ENCODE results near the gene SPATA19. TPM values are rescaled to one million over a fixed set of nuclear protein-coding genes. Genes with fewer than 3 reads are reported as not detected.

SPATA19 gene
- not detected in 5 replicates for total RNA-seq (2022; extraction: Qiagen RNA extraction; ENCODE audit: low read depth)

GRCh38 chr11:133845413-133845812 is at the start of gene SPATA19:
TSS of gene SPATA19 (minus strand) at chr11:133845513. CDS start at chr11:133845446, 67 bp downstream.

Other genes with a start within 250 kb of the SPATA19 start
- gene IGSF9B, start 111.5 kb upstream of the SPATA19 start, total RNA-seq (2022; extraction: Qiagen RNA extraction; ENCODE audit: low read depth) = 1.1 to 2.4 TPM (median 1.5 TPM) in 5 replicates
- gene JAM3, start 223.6 kb upstream of the SPATA19 start, total RNA-seq (2022; extraction: Qiagen RNA extraction; ENCODE audit: low read depth) = 3.9 to 5.7 TPM (median 4.4 TPM) in 5 replicates